ENCODE measurements around the gene LRRC73. TPM values are rescaled to one million over a fixed set of nuclear protein-coding genes. Genes with fewer than 3 reads are reported as not detected.
"Not testable (repeated sequence)": the region's sequence is repeated elsewhere in the genome, so short reads cannot be mapped to it uniquely, and the experiment has no call there.

LRRC73 gene
- total and polyA plus RNA-seq, 2 of the 8 experiments (the other 6 are each of a cell fraction or from before 2014, with no cell fraction given): 0.24 to 0.26 TPM

GRCh38 chr6:43557620-43558019 lies 47.5 kb upstream of the LRRC73 start:
- H3K23me2 ChIP-seq (ENCODE audit: low read depth, low read length); H2BK120ac ChIP-seq (replicated peaks; ENCODE audit: low read depth, low read length); H3K4me3 ChIP-seq (ENCODE audit: extremely low read depth in 1 of 4, insufficient read depth in 2 of 4, low read depth in 3 of 4, low read length in 4 of 4); H3K4me2 ChIP-seq (ENCODE audit: insufficient read depth in 1 of 2, low read depth in 2 of 2, low read length in 2 of 2); H3K4ac ChIP-seq (replicated peaks; ENCODE audit: insufficient read length, low read depth, low read length); H3K9me3 ChIP-seq (ENCODE audit: insufficient read depth in 2 of 2, low read depth in 1 of 2, low read length in 1 of 2); H2BK5ac ChIP-seq (ENCODE audit: low read depth, low read length); H4K8ac ChIP-seq (ENCODE audit: extremely low read depth, insufficient read depth, low read length); H3K14ac ChIP-seq (ENCODE audit: insufficient read length); H3K18ac ChIP-seq (ENCODE audit: extremely low read depth, low read length); H2BK12ac ChIP-seq (ENCODE audit: low read depth, low read length); DNase-seq (ENCODE audit: low read depth in 1 of 2, low spot score in 2 of 2); H3K79me1 ChIP-seq (ENCODE audit: low read depth, low read length); H4K5ac ChIP-seq (ENCODE audit: insufficient read length, low read depth, low read length); H2AK5ac ChIP-seq (ENCODE audit: low read depth, low read length); H2AFZ ChIP-seq (ENCODE audit: low read length); H3K56ac ChIP-seq (replicated peaks; ENCODE audit: insufficient read length, low read depth, low read length); CTCF ChIA-PET (ENCODE audit: partially characterized antibody); FAIRE-seq; H2BK15ac ChIP-seq (ENCODE audit: low read length); H4K20me1 ChIP-seq (replicated peaks in 1 of 2; ENCODE audit: control insufficient read depth in 1 of 2, insufficient read depth in 2 of 2, low read length in 2 of 2); H3K23ac ChIP-seq (ENCODE audit: insufficient read length); H3K4me1 ChIP-seq (replicated peaks in 1 of 4; ENCODE audit: control insufficient read depth in 3 of 4, insufficient read depth in 4 of 4, low read length in 3 of 4); H3K27me3 ChIP-seq (replicated peaks in 1 of 4; ENCODE audit: control insufficient read depth in 3 of 4, extremely low read depth in 1 of 4, insufficient read depth in 3 of 4, low read length in 3 of 4); H3K27ac ChIP-seq (ENCODE audit: low read depth, low read length); H2BK20ac ChIP-seq (ENCODE audit: low read length); H3K79me2 ChIP-seq (ENCODE audit: control insufficient read depth in 1 of 2, insufficient read depth in 2 of 2, low read length in 2 of 2); H3K9ac ChIP-seq (replicated peaks in 1 of 4; ENCODE audit: extremely low read depth in 1 of 4, low read depth in 3 of 4, low read length in 3 of 4); H4K91ac ChIP-seq (replicated peaks; ENCODE audit: insufficient read length, low read length): not testable (repeated sequence)
- POLR2A ChIA-PET (ENCODE audit: partially characterized antibody): interaction anchor here (1.6 kb wide), 1 partner anchor 10 kb away, joined by 7 read pairs; no protein-coding TSS in a partner anchor
- H3K36me3 ChIP-seq (ENCODE audit: control insufficient read depth in 2 of 4, insufficient read depth in 4 of 4, low read length in 3 of 4): peaks cover 38 to 92% (median 72%) of the 10 kb centered on the region in 4 experiments
- WGBS, 2 experiments (ENCODE audit: extremely low coverage in 1 of 2, insufficient coverage in 1 of 2, insufficient read length in 1 of 2, insufficient replicate concordance in 2 of 2, low coverage in 1 of 2, low lambda C conversion rate in 2 of 2, missing lambda C conversion rate in 1 of 2): 97% methylated on average over 4 of the region's 7 CpGs; no CpG with 5 or more reads in 1 of the 2 experiments
